HG02973 (cell line): ENCODE measurements around the gene CGREF1.
"Not testable (repeated sequence)": the region's sequence is repeated elsewhere in the genome, so short reads cannot be mapped to it uniquely, and the experiment has no call there.

Experiments
- ATAC-seq: cut with Tn5 transposase; IDR thresholded peaks from one replicate; pipeline ENCODE4 v1.9.1; 2021; ENCODE audit warnings: moderate library complexity; ENCODE audit not compliant: unreplicated experiment

CGREF1 gene

GRCh38 chr2:27137322-27137935, 18.5 kb upstream of the CGREF1 start:
- no peak for ATAC-seq

GRCh38 chr2:27136751-27137150, 17.8 kb upstream of the CGREF1 start:
- ATAC-seq, result no peak

GRCh38 chr2:27135478-27135955, 16.6 kb upstream of the CGREF1 start:
- ATAC-seq, result no peak

- ATAC-seq, result no peak
These were observed 16.0 kb upstream of the CGREF1 start for GRCh38 chr2:27134781-27135477.

- peak; percentile 74 for ATAC-seq
These were observed 15.2 kb upstream of the CGREF1 start, which contains the start of gene PREB for GRCh38 chr2:27133905-27134780. TSS of gene PREB (minus strand) at chr2:27134636. CDS start at chr2:27134421, 215 bp downstream.

GRCh38 chr2:27133195-27133875, 14.4 kb upstream of the CGREF1 start:
- no peak for ATAC-seq

GRCh38 chr2:27131429-27131828, 12.5 kb upstream of the CGREF1 start:
- ATAC-seq, result no peak

GRCh38 chr2:27130396-27130795, 11.5 kb upstream of the CGREF1 start:
- no peak for ATAC-seq

- ATAC-seq, result no peak
These were observed 10.0 kb upstream of the CGREF1 start for GRCh38 chr2:27128668-27129571.

- ATAC-seq, result no peak
These were observed 9.1 kb upstream of the CGREF1 start for GRCh38 chr2:27127883-27128667.

- ATAC-seq, result no peak
These were observed 7.4 kb upstream of the CGREF1 start for GRCh38 chr2:27126252-27126710.

GRCh38 chr2:27125104-27125503, 6.2 kb upstream of the CGREF1 start:
- ATAC-seq, result no peak

GRCh38 chr2:27123302-27124150, 4.6 kb upstream of the CGREF1 start, which contains the start of gene ABHD1:
TSS of gene ABHD1 (plus strand) at chr2:27123815. CDS start at chr2:27123949, 134 bp downstream.
- no peak for ATAC-seq

- ATAC-seq, result no peak
These were observed 3.9 kb upstream of the CGREF1 start for GRCh38 chr2:27122791-27123190.

- ATAC-seq, result no peak
These were observed 3.0 kb upstream of the CGREF1 start for GRCh38 chr2:27121906-27122305.

GRCh38 chr2:27119330-27119670, 372 bp upstream of the CGREF1 start:
- not testable (repeated sequence) for ATAC-seq

- no peak for ATAC-seq
These were observed 868 bp downstream of the CGREF1 start for GRCh38 chr2:27117995-27118524.

GRCh38 chr2:27115519-27115918, 3.4 kb downstream of the CGREF1 start:
- no peak for ATAC-seq
